NCI-H345 (cell line): ENCODE results near the gene ECE2.
A peak's percentile ranks its signal among the peaks of the same experiment; 100 is the strongest.

Experiments used
- DNase-seq: peaks from one replicate; lab custom pipeline; 2025; lab: John Stamatoyannopoulos, UW

The ECE2 gene

GRCh38 chr3:184314700-184315542 lies 39.1 kb downstream of the ECE2 start:
- DNase-seq = peak; percentile 43

DNA sequence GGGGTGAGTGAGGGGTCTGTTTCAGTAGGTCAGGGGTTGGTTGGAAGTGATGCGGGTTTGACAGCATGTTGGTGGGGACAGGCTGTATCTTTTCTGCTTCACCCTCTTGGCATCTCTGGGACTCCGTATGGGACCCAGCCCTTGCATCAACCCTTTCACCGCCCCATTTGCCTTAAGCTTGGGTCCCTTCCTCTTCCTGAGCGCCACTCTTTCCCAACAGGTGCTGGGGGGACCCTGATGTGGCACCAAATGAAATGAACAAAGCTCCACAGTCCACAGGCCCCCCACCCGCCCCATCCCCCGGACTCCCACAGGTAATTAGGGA lies 39.7 kb downstream of the ECE2 start:
- no peak for DNase-seq

DNA sequence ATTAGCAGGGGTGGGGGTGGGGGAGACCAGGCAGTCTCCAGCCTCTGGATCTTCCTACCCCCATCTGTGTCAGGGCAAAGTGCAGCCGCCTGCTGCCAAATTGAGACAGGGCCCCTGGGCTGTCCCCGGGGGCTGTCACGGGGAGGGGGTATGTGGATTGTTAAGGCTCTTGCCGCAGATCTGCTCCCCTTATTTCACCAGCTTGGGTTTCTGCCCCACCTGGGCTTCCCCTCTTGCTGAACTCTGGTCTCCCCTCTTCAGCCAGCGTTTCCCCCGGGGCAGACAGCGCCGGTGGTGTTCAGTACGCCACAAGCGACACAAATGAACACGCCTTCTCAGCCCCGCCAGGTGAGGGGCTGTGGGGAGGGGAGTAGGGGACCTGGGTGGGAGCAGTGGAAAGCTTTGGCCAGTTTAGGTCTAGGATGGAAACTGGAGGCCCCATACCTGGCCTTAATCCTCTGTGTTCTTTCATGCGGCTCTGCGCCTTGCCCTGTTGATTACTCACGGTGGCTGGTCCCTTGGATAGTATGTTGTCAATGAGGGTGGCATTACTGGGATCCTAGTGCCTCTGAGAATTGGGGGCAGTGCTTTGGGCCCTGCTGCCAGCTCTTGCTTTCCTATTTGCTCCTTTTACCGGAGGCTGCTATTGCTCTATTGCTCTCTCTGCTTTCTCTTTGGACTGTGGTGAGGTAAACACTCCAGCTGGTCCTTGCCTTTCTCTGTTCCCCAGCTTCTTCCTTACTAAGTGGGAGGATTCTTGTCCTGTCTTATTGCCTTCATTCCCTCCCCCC lies 40.2 kb downstream of the ECE2 start:
- DNase-seq = no peak

GRCh38 chr3:184316792-184317191 lies 41.0 kb downstream of the ECE2 start:
- DNase-seq = no peak

GRCh38 chr3:184317201-184317600 lies 41.4 kb downstream of the ECE2 start:
- no peak for DNase-seq

DNA sequence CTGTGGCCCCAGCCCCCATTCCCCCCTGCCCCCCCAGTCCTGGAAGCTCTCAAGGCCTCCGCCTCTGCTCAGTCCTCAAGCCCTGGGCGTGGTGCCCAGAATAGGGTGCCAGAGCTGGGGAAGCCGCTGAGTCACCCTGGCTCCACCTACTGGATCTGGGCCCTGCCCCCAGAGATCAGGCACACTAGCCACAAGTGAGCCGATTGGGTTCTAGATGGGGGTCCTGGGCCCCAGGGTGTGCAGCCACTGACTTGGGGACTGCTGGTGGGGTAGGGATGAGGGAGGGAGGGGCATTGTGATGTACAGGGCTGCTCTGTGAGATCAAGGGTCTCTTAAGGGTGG lies 44.3 kb downstream of the ECE2 start:
- DNase-seq = peak; percentile 71

- DNase-seq = no peak
These were observed 45.8 kb downstream of the ECE2 start for GRCh38 chr3:184321666-184322065.

- DNase-seq = no peak
These were observed 47.1 kb downstream of the ECE2 start for GRCh38 chr3:184322731-184323487.

GRCh38 chr3:184323696-184324095 lies 47.9 kb downstream of the ECE2 start:
- DNase-seq = no peak

DNA sequence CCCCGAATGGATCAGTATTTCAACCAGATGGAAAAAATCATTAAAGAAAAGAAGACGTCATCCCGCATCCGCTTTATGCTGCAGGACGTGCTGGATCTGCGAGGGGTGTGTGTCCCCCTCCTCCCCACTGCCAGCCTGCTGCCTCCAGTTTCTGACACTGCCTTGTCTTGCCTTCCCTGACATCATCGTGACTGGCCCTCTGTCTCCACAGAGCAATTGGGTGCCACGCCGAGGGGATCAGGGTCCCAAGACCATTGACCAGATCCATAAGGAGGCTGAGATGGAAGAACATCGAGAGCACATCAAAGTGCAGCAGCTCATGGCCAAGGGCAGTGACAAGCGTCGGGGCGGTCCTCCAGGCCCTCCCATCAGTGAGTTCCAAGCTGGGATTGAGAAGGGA lies 49.4 kb downstream of the ECE2 start:
- DNase-seq = no peak

GRCh38 chr3:184325715-184326369 lies 50.0 kb downstream of the ECE2 start:
- DNase-seq = no peak

GRCh38 chr3:184327171-184327570 lies 51.3 kb downstream of the ECE2 start:
- DNase-seq = no peak

GRCh38 chr3:184328516-184328915 lies 52.7 kb downstream of the ECE2 start:
- no peak for DNase-seq

GRCh38 chr3:184332370-184333090 lies 56.7 kb downstream of the ECE2 start:
- no peak for DNase-seq

DNA sequence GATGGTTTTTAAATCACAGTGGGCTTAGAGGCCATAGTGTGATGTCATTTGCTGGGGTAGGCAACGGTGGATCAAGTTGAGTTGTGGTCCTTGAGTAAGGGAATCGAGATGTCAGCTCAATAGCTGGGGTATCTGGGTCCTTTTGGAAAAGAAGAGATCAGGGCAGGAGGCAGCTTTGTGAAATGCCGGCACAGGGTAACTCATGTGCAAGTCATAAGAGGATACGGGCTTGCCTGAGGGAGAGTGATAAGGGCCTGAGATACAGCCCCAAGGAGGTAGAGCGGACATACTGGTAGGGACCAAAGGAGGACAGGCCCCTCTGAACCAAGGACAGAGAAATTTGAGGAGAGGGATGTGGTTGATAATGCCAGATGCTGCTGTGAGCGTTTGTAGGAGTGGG lies 57.4 kb downstream of the ECE2 start:
- no peak for DNase-seq

- DNase-seq = no peak
These were observed 57.9 kb downstream of the ECE2 start for GRCh38 chr3:184333700-184334099.

DNA sequence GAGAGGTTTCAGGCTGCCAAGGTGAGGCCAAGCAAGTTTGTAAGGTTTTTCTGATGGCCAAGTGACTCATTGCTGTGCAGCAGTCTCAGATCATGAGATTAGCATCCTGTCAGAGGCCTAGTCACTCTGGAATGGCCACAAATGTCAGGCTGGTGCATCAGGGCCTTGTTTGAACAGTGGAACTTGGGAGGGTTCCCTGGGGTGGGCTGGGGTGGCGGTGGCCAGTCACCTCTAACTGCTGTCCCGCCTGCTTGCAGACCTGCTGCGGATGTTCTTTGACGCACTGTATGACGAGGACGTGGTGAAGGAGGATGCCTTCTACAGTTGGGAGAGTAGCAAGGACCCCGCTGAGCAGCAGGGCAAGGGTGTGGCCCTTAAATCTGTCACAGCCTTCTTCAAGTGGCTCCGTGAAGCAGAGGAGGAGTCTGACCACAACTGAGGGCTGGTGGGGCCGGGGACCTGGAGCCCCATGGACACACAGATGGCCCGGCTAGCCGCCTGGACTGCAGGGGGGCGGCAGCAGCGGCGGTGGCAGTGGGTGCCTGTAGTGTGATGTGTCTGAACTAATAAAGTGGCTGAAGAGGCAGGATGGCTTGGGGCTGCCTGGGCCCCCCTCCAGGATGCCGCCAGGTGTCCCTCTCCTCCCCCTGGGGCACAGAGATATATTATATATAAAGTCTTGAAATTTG lies 58.8 kb downstream of the ECE2 start:
- DNase-seq = no peak

DNA sequence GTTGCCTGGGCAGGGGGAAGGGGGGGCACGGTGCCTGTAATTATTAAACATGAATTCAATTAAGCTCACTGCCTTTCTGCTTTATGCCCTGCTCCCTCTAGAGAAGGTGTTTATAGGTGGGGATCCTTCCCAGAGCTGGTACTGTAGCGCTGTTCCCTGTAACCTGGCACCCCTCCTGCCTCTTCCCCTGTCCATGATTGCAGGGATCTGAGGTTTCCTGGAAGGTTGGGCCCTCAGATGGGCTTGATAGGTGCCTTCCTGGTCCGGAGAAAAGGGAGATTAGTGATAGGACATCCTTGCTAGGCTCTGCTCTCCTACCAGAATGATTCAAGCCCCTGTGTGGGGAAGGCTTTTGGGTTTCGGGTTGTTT lies 59.5 kb downstream of the ECE2 start:
- no peak for DNase-seq

DNA sequence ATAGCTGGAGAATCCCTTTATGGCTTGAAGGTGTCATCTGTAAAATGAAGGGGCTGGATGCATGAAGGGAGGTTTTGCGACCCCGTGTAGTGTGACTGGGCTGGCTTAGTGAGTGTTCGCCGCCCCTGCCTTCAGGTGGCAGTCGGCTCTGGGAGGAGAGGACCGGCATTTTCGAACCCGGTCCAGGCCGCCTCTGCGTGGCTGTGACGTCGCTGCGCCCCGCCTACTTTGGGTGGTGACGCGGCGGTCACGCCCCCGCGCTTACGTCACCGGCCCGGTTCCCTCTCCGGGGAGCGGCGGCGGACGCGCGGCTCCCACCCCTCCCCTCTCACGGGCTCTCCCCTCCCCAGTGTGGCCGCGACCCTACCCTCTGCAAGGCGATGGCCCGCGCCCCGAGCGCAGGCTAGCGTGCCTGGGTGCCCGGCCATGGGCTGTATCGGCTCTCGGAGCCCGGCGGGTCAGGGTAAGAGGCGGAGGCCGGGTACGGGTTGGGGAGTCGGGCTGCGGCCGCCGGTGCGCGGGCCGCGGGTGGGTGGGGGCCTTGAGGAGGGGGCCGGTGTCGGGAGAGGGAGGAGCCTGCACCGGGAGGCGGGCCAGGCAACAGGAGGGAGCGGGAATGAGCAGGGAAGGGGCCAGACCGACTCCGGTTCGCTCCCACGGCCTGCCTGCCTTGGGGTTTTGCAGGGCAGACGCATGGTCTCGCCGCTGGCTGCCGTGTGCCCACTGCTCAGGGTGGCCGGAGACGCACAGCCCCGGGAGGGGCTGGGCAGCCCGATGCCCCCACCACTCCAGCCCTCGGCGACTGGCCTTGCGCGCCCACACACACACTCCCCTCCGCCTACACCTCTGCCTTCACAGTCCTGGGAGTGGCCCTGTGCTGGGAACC lies 60.1 kb downstream of the ECE2 start:
- DNase-seq = peak; percentile 89
